Urinary bladder (tissue), 4 donors: ENCODE results near the gene CCBE1. TPM values are rescaled to one million over a fixed set of nuclear protein-coding genes. Genes with fewer than 3 reads are reported as not detected.

Experiments used
- DNase-seq: peaks from one replicate; pipeline ENCODE4 v3.0.0-alpha.2; 2015; ENCODE audit errors: extremely low spot score
- H3K27ac ChIP-seq: one replicate; pipeline ENCODE4 v1.5.1; 2013; ENCODE audit warnings: low read depth, mild to moderate bottlenecking, moderate library complexity
- H3K36me3 ChIP-seq: one replicate; pipeline ENCODE4 v1.6.1; 2013; ENCODE audit warnings: mild to moderate bottlenecking, moderate library complexity; ENCODE audit not compliant: insufficient read depth
- H3K4me1 ChIP-seq: one replicate; pipeline ENCODE4 v1.6.1; 2013; ENCODE audit warnings: mild to moderate bottlenecking, moderate library complexity; ENCODE audit not compliant: insufficient read depth
- H3K4me3 ChIP-seq: one replicate; pipeline ENCODE4 v1.5.1; 2013; ENCODE audit warnings: low read depth, low read length
- WGBS: extraction: QIAGEN DNeasy Blood & Tissue Kit; methylation state at CpG from one replicate; pipeline ENCODE4 v1.1.7; 2013; 5-methylcytosine and 5-hydroxymethylcytosine counted together
- polyA plus RNA-seq: library from polyadenylated mRNA; stranded (reverse); fragments of 200-250 nt; gene quantifications from one replicate; pipeline ENCODE4 v1.2.3, GENCODE V29; 2013
- total RNA-seq: library from RNA; depleted of rRNA; stranded (reverse); fragments of >200 nt; gene quantifications from one replicate; pipeline ENCODE4 v1.2.3, GENCODE V29; 2014
- donor health status: healthy with polysubstance abuse.
- donor health status: healthy.

CCBE1 gene
- total and polyA plus RNA-seq, 2 donors: 0.37 to 4.2 TPM

- DNase-seq: no peak
- no peaks in the 10 kb centered on the region for H3K36me3 ChIP-seq
- WGBS: 92% methylated on average over 5 of the region's 5 CpGs
- H3K27ac ChIP-seq: no peak overlapping the region
- H3K4me1 ChIP-seq: no peaks in the 10 kb centered on the region
- H3K4me3 ChIP-seq: no peak overlapping the region
Measured at GRCh38 chr18:59627414-59627813, 69.8 kb downstream of the CCBE1 start.

GRCh38 chr18:59624369-59624765 is 72.9 kb downstream of the CCBE1 start:
- no peak overlapping the region for H3K27ac ChIP-seq
- no peak for DNase-seq
- H3K4me1 ChIP-seq: no peaks in the 10 kb centered on the region
- no peak overlapping the region for H3K4me3 ChIP-seq
- WGBS: 84% methylated on average over 2 of the region's 2 CpGs
- no peaks in the 10 kb centered on the region for H3K36me3 ChIP-seq

DNA sequence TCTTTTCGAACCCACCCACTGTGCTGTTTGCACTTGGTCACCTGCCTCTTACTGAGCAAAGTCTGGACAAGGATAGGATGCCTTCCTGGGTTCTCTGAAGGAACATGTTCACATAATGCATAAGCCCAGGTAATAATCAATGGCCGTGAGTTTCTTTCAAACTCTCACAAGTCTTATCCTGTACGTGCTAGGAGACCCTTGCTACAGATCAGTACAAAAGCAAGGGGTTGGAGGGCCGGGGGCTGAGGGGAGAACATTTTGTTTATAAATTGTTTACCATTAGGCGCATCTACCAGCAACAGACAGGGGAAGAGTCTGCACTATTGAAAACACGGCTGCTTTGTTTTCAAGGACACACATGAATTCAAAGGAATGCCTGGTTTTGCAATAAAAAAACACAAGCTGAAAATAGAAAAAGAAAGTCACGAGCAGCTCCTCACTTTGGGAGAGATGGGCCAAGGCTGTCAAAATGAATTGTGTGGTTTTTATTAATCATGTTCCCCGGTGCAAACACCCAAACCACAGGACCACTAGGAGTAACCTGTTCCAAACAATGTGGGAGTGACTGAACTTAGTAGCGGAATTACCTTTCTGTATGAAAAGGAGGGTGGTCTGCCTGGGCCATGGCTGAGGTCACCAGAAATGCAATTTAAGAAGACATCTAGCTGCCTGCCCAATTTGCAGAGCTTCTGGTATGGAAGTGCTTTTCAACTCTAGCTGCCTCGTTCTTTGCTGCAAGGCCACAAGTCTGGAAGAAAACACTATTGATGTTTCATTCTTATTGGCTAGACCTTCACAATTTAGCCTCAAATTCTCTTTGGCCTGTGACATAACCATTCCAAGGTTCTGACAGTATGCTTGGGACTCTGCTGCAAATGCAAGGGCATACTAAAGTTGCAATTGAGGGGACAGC is 73.5 kb downstream of the CCBE1 start:
- no peak overlapping the region for H3K27ac ChIP-seq
- no peaks in the 10 kb centered on the region for H3K4me1 ChIP-seq
- no peak for DNase-seq
- WGBS: 67% methylated on average over 10 of the region's 10 CpGs
- H3K36me3 ChIP-seq: no peaks in the 10 kb centered on the region
- no peak overlapping the region for H3K4me3 ChIP-seq

- H3K27ac ChIP-seq: no peak overlapping the region
- H3K4me3 ChIP-seq: no peak overlapping the region
- H3K36me3 ChIP-seq: no peaks in the 10 kb centered on the region
- H3K4me1 ChIP-seq: no peaks in the 10 kb centered on the region
- DNase-seq: no peak
Measured at GRCh38 chr18:59621027-59621426, 76.2 kb downstream of the CCBE1 start.

DNA sequence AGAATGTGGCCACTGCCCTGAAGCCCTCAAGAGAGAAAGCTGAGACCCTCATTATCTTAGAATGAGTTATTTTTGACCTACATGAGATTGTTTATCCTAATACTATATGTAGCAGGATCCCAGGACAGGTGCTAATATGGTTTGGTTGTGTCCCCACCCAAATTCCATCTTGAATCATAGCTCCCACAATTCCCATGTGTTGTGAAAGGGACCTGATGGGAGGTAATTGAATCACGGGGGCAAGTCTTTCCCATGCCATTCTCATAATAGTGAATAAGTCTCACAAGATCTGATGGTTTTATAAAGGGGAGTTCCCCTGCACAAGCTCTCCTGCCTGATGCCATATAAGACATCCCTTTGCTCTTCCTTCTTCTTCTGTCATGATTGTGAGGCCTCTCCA is 76.8 kb downstream of the CCBE1 start:
- Histone ChIP-seq H3K4me1 (no peaks in the 10 kb centered on the region), H3K4me3 (no peak overlapping the region), H3K36me3 (no peaks in the 10 kb centered on the region), H3K27ac (no peak overlapping the region)
- 84% methylated on average over 1 of the region's 1 CpG for WGBS
- DNase-seq: no peak

- no peak for DNase-seq
- no peak overlapping the region for H3K27ac ChIP-seq
- no peak overlapping the region for H3K4me3 ChIP-seq
- H3K4me1 ChIP-seq: no peaks in the 10 kb centered on the region
- no peaks in the 10 kb centered on the region for H3K36me3 ChIP-seq
- WGBS: 66% methylated on average over 3 of the region's 3 CpGs
Measured at GRCh38 chr18:59619816-59620215, 77.4 kb downstream of the CCBE1 start.

- Histone ChIP-seq H3K4me1 (no peaks in the 10 kb centered on the region), H3K27ac (no peak overlapping the region), H3K4me3 (no peak overlapping the region), H3K36me3 (no peaks in the 10 kb centered on the region)
- WGBS: 68% methylated on average over 3 of the region's 3 CpGs
- no peak for DNase-seq
Measured at GRCh38 chr18:59617468-59617932, 79.7 kb downstream of the CCBE1 start.

- no peaks in the 10 kb centered on the region for H3K36me3 ChIP-seq
- 77% methylated on average over 6 of the region's 6 CpGs for WGBS
Measured at GRCh38 chr18:59616501-59616900, 80.7 kb downstream of the CCBE1 start.

GRCh38 chr18:59613903-59614302 is 83.3 kb downstream of the CCBE1 start:
- H3K27ac ChIP-seq: no peak overlapping the region
- H3K4me1 ChIP-seq: peaks cover 2% of the 10 kb centered on the region
- WGBS: 96% methylated on average over 12 of the region's 12 CpGs
- no peaks in the 10 kb centered on the region for H3K36me3 ChIP-seq
- no peak overlapping the region for H3K4me3 ChIP-seq
- DNase-seq: no peak

More at GRCh38 chr18:59616501-59616900, 80.7 kb downstream of the CCBE1 start:
- DNase-seq: no peak
- peaks cover 2% of the 10 kb centered on the region for H3K4me1 ChIP-seq
- H3K4me3 ChIP-seq: no peak overlapping the region
- no peak overlapping the region for H3K27ac ChIP-seq

- no peak for DNase-seq
- Histone ChIP-seq H3K36me3 (no peaks in the 10 kb centered on the region), H3K27ac (no peak overlapping the region), H3K4me1 (peaks cover 2% of the 10 kb centered on the region), H3K4me3 (no peak overlapping the region)
- 58% methylated on average over 1 of the region's 1 CpG for WGBS
Measured at GRCh38 chr18:59612381-59612780, 84.8 kb downstream of the CCBE1 start.

DNA sequence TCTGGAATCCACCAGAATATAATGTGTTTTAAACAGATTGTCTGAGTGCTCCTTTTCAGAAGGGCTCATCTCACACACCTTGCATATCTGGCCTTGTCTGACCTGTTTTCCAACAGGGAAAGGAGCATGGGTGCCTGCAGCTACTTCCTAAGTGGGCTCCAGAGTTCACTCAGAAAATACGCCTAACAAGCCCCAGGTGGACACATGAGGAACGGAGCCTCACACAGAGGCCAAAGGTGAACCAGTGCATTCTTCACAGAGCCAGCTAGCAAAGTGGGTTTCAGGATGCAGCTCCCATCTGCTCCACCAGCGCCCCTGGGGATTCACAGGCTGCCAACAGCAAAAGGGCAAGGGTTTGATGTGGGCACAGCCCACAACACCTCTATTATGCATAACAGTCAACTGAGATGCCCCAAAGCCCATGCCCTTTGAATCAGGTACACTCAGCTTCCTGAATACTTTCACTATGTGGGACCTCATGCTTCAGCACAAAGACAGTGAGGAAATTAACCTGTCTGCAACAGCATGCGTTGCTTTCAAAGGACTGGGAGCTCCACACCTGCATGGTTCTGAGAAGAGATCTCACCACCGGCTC is 86.6 kb downstream of the CCBE1 start:
- no peak for DNase-seq
- WGBS: 96% methylated on average over 5 of the region's 5 CpGs
- H3K27ac ChIP-seq: no peak overlapping the region
- H3K4me3 ChIP-seq: no peak overlapping the region
- H3K36me3 ChIP-seq: no peaks in the 10 kb centered on the region
- peaks cover 2% of the 10 kb centered on the region for H3K4me1 ChIP-seq

- DNase-seq: no peak
- Histone ChIP-seq H3K4me3 (no peak overlapping the region), H3K4me1 (peaks cover 2% of the 10 kb centered on the region), H3K27ac (no peak overlapping the region), H3K36me3 (no peaks in the 10 kb centered on the region)
Measured at GRCh38 chr18:59609654-59610053, 87.6 kb downstream of the CCBE1 start.

GRCh38 chr18:59607471-59607870 is 89.8 kb downstream of the CCBE1 start:
- no peak for DNase-seq
- Histone ChIP-seq H3K36me3 (no peaks in the 10 kb centered on the region), H3K27ac (no peak overlapping the region), H3K4me3 (no peak overlapping the region), H3K4me1 (peaks cover 2% of the 10 kb centered on the region)
- 94% methylated on average over 7 of the region's 7 CpGs for WGBS

DNA sequence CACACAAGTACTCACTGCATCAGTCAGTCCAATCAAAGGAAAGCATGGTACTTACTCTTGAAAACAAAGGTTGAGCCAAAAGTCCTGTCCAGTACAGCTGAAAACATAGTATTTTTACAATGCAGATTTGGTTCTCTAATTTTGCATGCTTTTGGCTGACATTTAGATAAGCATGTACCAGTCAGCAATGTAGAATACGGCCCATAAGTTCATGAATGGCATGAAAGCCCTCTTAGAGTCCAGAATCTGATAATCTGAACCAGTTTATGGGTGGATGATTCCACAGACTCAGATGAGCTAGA is 90.2 kb downstream of the CCBE1 start:
- H3K36me3 ChIP-seq: no peaks in the 10 kb centered on the region
- H3K27ac ChIP-seq: no peak overlapping the region
- 88% methylated on average over 1 of the region's 1 CpG for WGBS
- no peak overlapping the region for H3K4me3 ChIP-seq
- no peak for DNase-seq
- no peaks in the 10 kb centered on the region for H3K4me1 ChIP-seq
